Measurements from ENCODE around the gene ADAM33.

ADAM33 gene

GRCh38 chr20:3631534-3631933, 50.3 kb downstream of the ADAM33 start:
- peaks cover 13% of the 10 kb centered on the region for H3K4me1 ChIP-seq (ENCODE audit: insufficient read depth, low read length)
- 93% methylated on average over 5 of the region's 5 CpGs for WGBS
- no peaks in the 10 kb centered on the region for H3K9me3 ChIP-seq (ENCODE audit: insufficient read depth, low read depth, low read length)
- H3K4me3 ChIP-seq (ENCODE audit: low read length), result no peak overlapping the region
- no peak overlapping the region for H3K9ac ChIP-seq (ENCODE audit: low read depth, low read length)
- H3K27me3 ChIP-seq (ENCODE audit: insufficient read depth, low read length), result no peaks in the 10 kb centered on the region
- H3K27ac ChIP-seq (ENCODE audit: low read depth, low read length), result no peak overlapping the region
- no peaks in the 10 kb centered on the region for H3K36me3 ChIP-seq (ENCODE audit: insufficient read depth, low read length)

GRCh38 chr20:3630429-3630828, 51.4 kb downstream of the ADAM33 start:
- H3K36me3 ChIP-seq (ENCODE audit: insufficient read depth, low read length), result no peaks in the 10 kb centered on the region
- no peak overlapping the region for H3K9ac ChIP-seq (ENCODE audit: low read depth, low read length)
- 93% methylated on average over 8 of the region's 8 CpGs for WGBS
- H3K4me1 ChIP-seq (ENCODE audit: insufficient read depth, low read length), result peaks cover 13% of the 10 kb centered on the region
- H3K9me3 ChIP-seq (ENCODE audit: insufficient read depth, low read depth, low read length), result no peaks in the 10 kb centered on the region
- H3K27me3 ChIP-seq (ENCODE audit: insufficient read depth, low read length), result no peaks in the 10 kb centered on the region
- H3K27ac ChIP-seq (ENCODE audit: low read depth, low read length), result no peak overlapping the region
- no peak overlapping the region for H3K4me3 ChIP-seq (ENCODE audit: low read length)

- Histone ChIP-seq H3K4me3 (ENCODE audit: low read length) (no peak overlapping the region), H3K27me3 (ENCODE audit: insufficient read depth, low read length) (no peaks in the 10 kb centered on the region), H3K4me1 (ENCODE audit: insufficient read depth, low read length) (peaks cover 13% of the 10 kb centered on the region), H3K27ac (ENCODE audit: low read depth, low read length) (no peak overlapping the region), H3K36me3 (ENCODE audit: insufficient read depth, low read length) (no peaks in the 10 kb centered on the region), H3K9me3 (ENCODE audit: insufficient read depth, low read depth, low read length) (no peaks in the 10 kb centered on the region), H3K9ac (ENCODE audit: low read depth, low read length) (no peak overlapping the region)
- WGBS, result 39% methylated on average over 1 of the region's 2 CpGs
These were observed 51.9 kb downstream of the ADAM33 start for GRCh38 chr20:3629893-3630292.

GRCh38 chr20:3628502-3629314, 53.1 kb downstream of the ADAM33 start:
- no peaks in the 10 kb centered on the region for H3K36me3 ChIP-seq (ENCODE audit: insufficient read depth, low read length)
- no peak overlapping the region for H3K27ac ChIP-seq (ENCODE audit: low read depth, low read length)
- 86% methylated on average over 14 of the region's 16 CpGs for WGBS
- no peak overlapping the region for H3K9ac ChIP-seq (ENCODE audit: low read depth, low read length)
- no peaks in the 10 kb centered on the region for H3K27me3 ChIP-seq (ENCODE audit: insufficient read depth, low read length)
- H3K9me3 ChIP-seq (ENCODE audit: insufficient read depth, low read depth, low read length), result no peaks in the 10 kb centered on the region
- H3K4me3 ChIP-seq (ENCODE audit: low read length), result no peak overlapping the region
- H3K4me1 ChIP-seq (ENCODE audit: insufficient read depth, low read length), result peaks cover 16% of the 10 kb centered on the region

GRCh38 chr20:3627476-3627875, 54.3 kb downstream of the ADAM33 start:
- WGBS, result 95% methylated on average over 2 of the region's 2 CpGs
- no peak overlapping the region for H3K27ac ChIP-seq (ENCODE audit: low read depth, low read length)
- H3K4me3 ChIP-seq (ENCODE audit: low read length), result no peak overlapping the region
- H3K9me3 ChIP-seq (ENCODE audit: insufficient read depth, low read depth, low read length), result no peaks in the 10 kb centered on the region
- no peaks in the 10 kb centered on the region for H3K36me3 ChIP-seq (ENCODE audit: insufficient read depth, low read length)
- H3K4me1 ChIP-seq (ENCODE audit: insufficient read depth, low read length), result peaks cover 19% of the 10 kb centered on the region
- H3K9ac ChIP-seq (ENCODE audit: low read depth, low read length), result no peak overlapping the region
- no peaks in the 10 kb centered on the region for H3K27me3 ChIP-seq (ENCODE audit: insufficient read depth, low read length)

GRCh38 chr20:3622406-3622805, 59.4 kb downstream of the ADAM33 start:
- Histone ChIP-seq H3K9ac (ENCODE audit: low read depth, low read length) (no peak overlapping the region), H3K9me3 (ENCODE audit: insufficient read depth, low read depth, low read length) (no peaks in the 10 kb centered on the region), H3K4me3 (ENCODE audit: low read length) (no peak overlapping the region), H3K4me1 (ENCODE audit: insufficient read depth, low read length) (peaks cover 5% of the 10 kb centered on the region; the same call in 1 of the 2 replicates), H3K27me3 (ENCODE audit: insufficient read depth, low read length) (no peaks in the 10 kb centered on the region), H3K36me3 (ENCODE audit: insufficient read depth, low read length) (no peaks in the 10 kb centered on the region), H3K27ac (ENCODE audit: low read depth, low read length) (no peak overlapping the region)
- WGBS, result 100% methylated on average over 4 of the region's 4 CpGs

- no peaks in the 10 kb centered on the region for H3K27me3 ChIP-seq (ENCODE audit: insufficient read depth, low read length)
- H3K9me3 ChIP-seq (ENCODE audit: insufficient read depth, low read depth, low read length), result no peaks in the 10 kb centered on the region
- H3K4me1 ChIP-seq (ENCODE audit: insufficient read depth, low read length), result peaks cover 9% of the 10 kb centered on the region; the same call in 1 of the 2 replicates
- no peaks in the 10 kb centered on the region for H3K36me3 ChIP-seq (ENCODE audit: insufficient read depth, low read length)
- no peak overlapping the region for H3K4me3 ChIP-seq (ENCODE audit: low read length)
- WGBS, result 75% methylated on average over 8 of the region's 8 CpGs
- no peak overlapping the region for H3K27ac ChIP-seq (ENCODE audit: low read depth, low read length)
- H3K9ac ChIP-seq (ENCODE audit: low read depth, low read length), result no peak overlapping the region
These were observed 60.7 kb downstream of the ADAM33 start for GRCh38 chr20:3621111-3621510.

All from HUES64 (cell line).